Right lobe of liver (tissue), 4 donors: ENCODE data around the gene FBXO15.

Experiments
- CTCF ChIP-seq, 4 donors: fragments of 200-600 bp in 3 of 4; fragments of 450-650 bp in 1 of 4; IDR thresholded peaks; one replicate each; pipeline versions ENCODE4 v1.5.1 to v1.8.0; 2016 to 2022; ENCODE audit warnings: antibody characterized with exemption in 4 of 4, mild to moderate bottlenecking in 2 of 4
- POLR2A ChIP-seq: fragments of 450-650 bp; IDR thresholded peaks from one replicate; pipeline ENCODE4 v1.6.1; 2017; ENCODE audit warnings: antibody characterized with exemption, mild to moderate bottlenecking
- donor health status: DM: no; HTN: no; CAD: no.
- donor health status: DM: no; HTN: no; CAD: no.
- donor health status: DM: no; HTN: yes; CAD: no.

DNA sequence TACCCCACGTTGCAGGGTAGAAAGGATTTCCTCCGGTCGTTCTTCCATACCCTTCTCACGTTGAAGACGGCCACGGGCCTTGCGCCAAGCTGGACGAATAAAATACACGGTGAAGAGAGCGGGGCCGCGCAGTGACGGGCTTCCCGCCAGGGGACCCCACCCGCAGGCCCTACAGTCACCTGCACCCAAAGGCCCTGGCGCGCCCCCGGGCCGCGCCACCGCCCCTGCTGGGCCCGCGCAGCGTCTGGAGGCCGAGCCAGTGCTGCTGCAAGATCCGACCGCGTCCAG, 199 bp downstream of the FBXO15 start:
- TF ChIP-seq CTCF (IDR thresholded peaks at IDR 0.05) (no peak), POLR2A (no peak)
